ENCODE results near the gene TTC32. TPM values are rescaled to one million over a fixed set of nuclear protein-coding genes. Genes with fewer than 3 reads are reported as not detected.
"Not testable (repeated sequence)": the region's sequence is repeated elsewhere in the genome, so short reads cannot be mapped to it uniquely, and the experiment has no call there.

Gene TTC32
- polyA plus RNA-seq, 3 donors: 5.2 to 14.6 (median 10.6) TPM

DNA sequence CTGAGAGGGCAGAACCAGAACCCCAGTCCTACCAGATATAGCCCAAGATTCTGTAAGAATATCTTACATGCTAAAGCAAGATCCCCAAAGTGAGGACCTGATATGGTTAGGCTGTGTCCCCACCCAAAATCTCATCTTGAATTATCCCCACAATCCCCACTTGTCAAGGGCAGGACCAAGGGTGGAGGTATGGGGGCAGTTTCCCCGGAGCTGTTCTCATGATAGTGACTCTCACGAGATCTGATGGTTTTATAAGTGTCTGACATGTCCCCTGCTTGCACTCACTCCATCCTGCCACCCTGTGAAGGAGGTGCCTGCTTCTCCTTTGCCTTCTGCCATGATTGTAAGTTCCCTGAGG, 19.9 kb downstream of the TTC32 start:
- no peak overlapping the region for H3K27ac ChIP-seq (ENCODE audit: low read depth, low read length)
- 48 to 96% (median 73%) methylated on average over 1 to 2 of the region's 2 CpGs for WGBS, 3 donors

GRCh38 chr2:19881221-19881907, 20.4 kb downstream of the TTC32 start:
- WGBS, 3 donors: 83 to 95% (median 87%) methylated on average over 2 of the region's 2 CpGs
- H3K27ac ChIP-seq (ENCODE audit: low read depth, low read length): no peak overlapping the region

DNA sequence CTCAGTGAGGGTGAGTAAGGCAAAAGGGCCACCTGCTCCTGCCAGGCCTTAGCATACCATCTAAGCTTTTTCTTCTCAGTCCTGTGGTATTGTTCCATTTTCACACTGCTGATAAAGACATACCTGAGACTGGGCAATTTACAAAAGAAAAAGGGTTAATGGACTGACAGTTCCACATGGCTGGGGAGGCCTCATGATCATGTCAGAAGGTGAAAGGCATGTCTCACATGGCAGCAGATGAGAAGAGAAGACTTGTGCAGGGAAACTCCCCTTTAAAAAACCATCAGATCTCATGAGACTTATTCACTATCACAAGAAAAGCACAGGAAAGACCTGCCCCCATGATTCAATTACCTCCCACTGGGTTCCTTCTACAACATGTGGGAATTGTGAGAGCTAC, 21.6 kb downstream of the TTC32 start:
- H3K27ac ChIP-seq (ENCODE audit: low read depth, low read length): not testable (repeated sequence)

DNA sequence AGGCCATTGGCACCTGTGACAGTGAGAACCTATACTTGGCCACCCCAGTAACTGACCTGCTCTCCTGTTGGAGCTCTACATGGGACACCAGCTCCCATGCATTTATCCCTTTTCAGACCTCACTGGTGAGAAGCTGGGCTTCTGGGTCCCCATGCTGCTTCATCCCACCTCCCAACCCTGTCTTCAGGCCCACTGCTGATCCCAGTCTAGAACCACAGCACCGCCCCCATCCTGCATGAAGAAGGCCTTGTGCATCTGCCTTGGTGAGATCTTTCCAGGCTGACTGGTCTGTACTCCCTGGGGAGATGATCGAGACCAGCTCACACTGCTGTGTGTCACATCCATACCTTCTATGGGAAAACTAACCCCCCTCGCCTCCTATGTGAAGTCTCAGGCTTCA, 22.7 kb downstream of the TTC32 start:
- no peak overlapping the region for H3K27ac ChIP-seq (ENCODE audit: low read depth, low read length)
- 75 to 78% (median 76%) methylated on average over 3 of the region's 3 CpGs for WGBS, 3 donors

DNA sequence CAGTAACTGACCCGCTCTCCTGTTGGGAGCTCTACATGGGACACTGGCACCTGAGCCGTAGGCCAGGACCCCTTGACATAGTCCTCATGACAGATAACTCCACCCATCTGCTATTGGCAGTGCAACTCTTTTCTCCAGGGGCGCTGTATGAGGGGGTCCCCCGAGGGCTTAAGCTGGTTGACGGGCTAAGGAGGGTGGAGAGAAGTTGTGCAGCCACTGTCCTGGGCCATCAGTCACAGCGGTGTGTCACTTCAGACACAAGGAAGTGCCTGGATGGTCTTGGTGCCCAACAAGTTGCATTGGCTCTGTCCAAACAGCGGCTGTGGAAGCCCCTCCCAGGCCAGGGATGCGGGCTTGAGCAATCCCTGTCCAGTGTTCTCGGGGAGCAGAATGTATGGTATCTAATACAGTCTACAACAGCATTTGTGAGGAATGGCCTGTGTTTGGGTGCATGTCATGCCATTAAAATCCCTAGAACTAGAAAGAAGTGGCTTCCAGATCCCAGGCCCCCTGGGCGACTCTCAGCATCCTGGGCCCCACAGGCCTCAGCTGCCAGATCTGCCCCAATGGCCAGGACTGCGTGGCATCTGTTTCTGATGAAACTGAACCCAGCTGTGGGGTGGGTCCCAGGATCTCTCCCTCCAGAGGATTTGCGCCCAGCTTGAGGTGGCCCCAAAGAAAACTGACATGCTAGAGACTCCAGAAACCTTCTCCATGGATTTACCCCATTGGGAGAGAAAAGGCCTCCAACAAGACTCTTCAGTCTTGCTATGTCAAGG, 23.3 kb downstream of the TTC32 start:
- WGBS, 3 donors: 95 to 97% (median 96%) methylated on average over 12 of the region's 12 CpGs
- no peak overlapping the region for H3K27ac ChIP-seq (ENCODE audit: low read depth, low read length)

DNA sequence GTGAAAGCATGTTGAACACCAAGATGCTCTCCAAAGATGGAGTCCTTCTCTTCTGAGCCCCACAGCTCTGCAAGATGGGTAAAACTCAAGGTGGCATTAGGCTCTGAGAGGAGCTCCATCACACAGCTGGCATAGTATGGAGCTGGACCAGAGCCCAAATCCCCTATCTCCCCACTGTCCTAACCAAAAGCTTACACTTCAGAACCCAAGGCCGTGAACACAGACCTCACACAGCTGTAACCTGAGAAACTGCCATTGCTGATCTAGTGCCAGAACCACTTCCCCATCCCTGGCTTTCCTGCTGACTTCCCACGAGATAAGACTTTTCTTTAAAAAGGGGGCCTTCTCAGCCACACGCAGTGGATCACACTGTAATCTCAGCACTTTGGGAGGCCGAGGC, 25.0 kb downstream of the TTC32 start:
- H3K27ac ChIP-seq (ENCODE audit: low read depth, low read length): no peak overlapping the region
- 39 to 80% (median 60%) methylated on average over 4 of the region's 4 CpGs for WGBS, 3 donors

- WGBS, 3 donors: 91 to 94% (median 92%) methylated on average over 1 of the region's 1 CpG
Measured at GRCh38 chr2:19875280-19875679, 26.5 kb downstream of the TTC32 start.

DNA sequence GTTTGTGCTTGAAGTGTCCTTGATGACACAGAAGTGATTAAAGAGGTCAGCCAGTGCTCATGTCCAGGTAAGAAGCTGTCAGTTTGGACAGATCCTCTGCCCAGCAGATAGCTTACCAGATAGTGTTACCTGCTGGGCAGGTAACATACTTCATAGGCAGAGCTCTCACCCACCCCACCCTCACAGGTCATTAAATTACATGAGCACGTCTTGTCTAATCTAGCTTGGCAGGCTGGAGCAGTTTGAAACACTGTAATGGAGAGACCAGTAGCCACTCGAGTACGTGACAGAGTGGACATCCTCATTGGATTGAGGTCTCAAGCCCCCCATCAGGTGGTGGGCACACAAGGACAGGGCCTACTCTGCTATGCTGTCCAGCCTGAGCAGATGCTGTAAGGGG, 27.1 kb downstream of the TTC32 start:
- 95 to 98% (median 97%) methylated on average over 3 of the region's 3 CpGs for WGBS, 3 donors
- no peak overlapping the region for H3K27ac ChIP-seq (ENCODE audit: low read depth, low read length)

More at GRCh38 chr2:19875280-19875679, 26.5 kb downstream of the TTC32 start:
- H3K27ac ChIP-seq (ENCODE audit: low read depth, low read length): no peak overlapping the region

- 83 to 87% (median 84%) methylated on average over 5 of the region's 5 CpGs for WGBS, 3 donors
- no peak overlapping the region for H3K27ac ChIP-seq (ENCODE audit: low read depth, low read length)
Measured at GRCh38 chr2:19873014-19873413, 28.8 kb downstream of the TTC32 start.

GRCh38 chr2:19872302-19872701, 29.5 kb downstream of the TTC32 start:
- H3K27ac ChIP-seq (ENCODE audit: low read depth, low read length): no peak overlapping the region
- WGBS, 3 donors: 68 to 83% (median 76%) methylated on average over 3 of the region's 3 CpGs

DNA sequence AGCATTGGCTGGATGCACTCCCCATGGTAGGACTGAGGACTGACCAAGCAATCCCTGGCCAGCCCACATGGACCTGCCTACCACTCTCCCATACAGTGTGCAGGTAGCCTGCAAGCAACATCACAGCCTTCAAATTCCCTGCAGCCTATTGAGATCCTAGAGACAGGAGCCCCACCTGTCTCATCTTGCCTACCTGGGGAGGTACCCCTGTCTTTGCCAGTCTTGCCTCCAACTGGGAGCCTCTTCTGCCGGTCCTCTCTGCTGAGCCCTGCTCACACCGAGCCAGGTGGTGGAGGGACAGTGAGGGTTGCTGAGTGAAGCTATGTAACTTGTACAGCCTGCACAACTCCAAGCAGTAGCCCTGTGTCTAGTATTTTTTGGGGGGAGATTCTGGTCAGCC, 29.9 kb downstream of the TTC32 start:
- 94 to 96% (median 95%) methylated on average over 2 of the region's 2 CpGs for WGBS, 3 donors
- no peak overlapping the region for H3K27ac ChIP-seq (ENCODE audit: low read depth, low read length)

- no peak overlapping the region for H3K27ac ChIP-seq (ENCODE audit: low read depth, low read length)
- WGBS, 3 donors: 76 to 80% (median 78%) methylated on average over 4 of the region's 4 CpGs
Measured at GRCh38 chr2:19870792-19871191, 31.0 kb downstream of the TTC32 start.

- WGBS, 3 donors: 20 to 29% (median 21%) methylated on average over 40 to 52 of the region's 52 CpGs
Measured at GRCh38 chr2:19868701-19869580, 32.8 kb downstream of the TTC32 start.

DNA sequence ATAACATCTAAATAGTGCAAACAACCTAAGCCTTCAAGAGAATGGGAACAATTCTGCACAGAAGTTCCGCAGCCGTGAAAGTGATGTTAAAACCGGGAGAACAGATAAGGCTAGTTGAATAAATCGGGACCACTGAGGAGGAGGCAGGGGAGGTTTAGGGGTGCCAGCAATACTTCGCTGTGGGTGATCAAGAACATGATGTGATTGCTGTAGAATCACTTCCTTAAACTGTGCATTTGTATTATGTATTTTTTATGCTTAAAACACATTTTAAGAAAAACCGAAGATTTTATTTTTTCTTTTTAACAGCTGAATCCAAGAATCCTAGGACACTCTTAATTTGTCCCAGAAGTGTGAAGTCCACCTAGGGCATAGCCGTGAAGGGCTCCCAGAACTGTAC, 33.6 kb downstream of the TTC32 start:
- WGBS, 3 donors: 63 to 74% (median 70%) methylated on average over 7 of the region's 7 CpGs
- no peak overlapping the region for H3K27ac ChIP-seq (ENCODE audit: low read depth, low read length)

More at GRCh38 chr2:19868701-19869580, 32.8 kb downstream of the TTC32 start:
- H3K27ac ChIP-seq (ENCODE audit: low read depth, low read length): no peak overlapping the region

GRCh38 chr2:19866771-19867170, 35.0 kb downstream of the TTC32 start:
- 90 to 96% (median 93%) methylated on average over 2 of the region's 2 CpGs for WGBS, 3 donors

DNA sequence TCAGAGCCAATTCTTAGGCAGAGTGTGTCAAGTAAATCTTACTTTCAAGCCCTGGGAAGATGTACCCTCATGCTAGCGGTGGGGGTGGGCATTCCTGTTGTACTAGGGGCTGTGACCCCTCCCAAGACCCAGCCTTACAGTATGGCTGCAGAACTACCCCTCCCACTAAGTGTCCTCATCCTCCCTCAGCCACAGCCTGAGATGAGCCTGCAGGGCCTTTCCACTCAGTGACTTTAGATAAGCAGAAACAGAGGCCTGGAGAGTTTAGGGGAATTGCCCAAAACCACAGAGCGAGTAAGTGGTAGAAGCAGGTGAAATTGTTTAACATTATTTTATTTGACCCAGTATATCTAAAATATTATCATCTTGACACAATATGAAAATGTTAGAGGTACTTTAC, 36.6 kb downstream of the TTC32 start:
- WGBS, 3 donors: 69 to 93% (median 87%) methylated on average over 2 of the region's 2 CpGs
- no peak overlapping the region for H3K27ac ChIP-seq (ENCODE audit: low read depth, low read length)

More at GRCh38 chr2:19866771-19867170, 35.0 kb downstream of the TTC32 start:
- no peak overlapping the region for H3K27ac ChIP-seq (ENCODE audit: low read depth, low read length)

GRCh38 chr2:19864381-19864780, 37.4 kb downstream of the TTC32 start:
- H3K27ac ChIP-seq (ENCODE audit: low read depth, low read length): no peak overlapping the region
- 56 to 82% (median 81%) methylated on average over 11 of the region's 11 CpGs for WGBS, 3 donors

GRCh38 chr2:19863303-19864041, 38.3 kb downstream of the TTC32 start:
- H3K27ac ChIP-seq (ENCODE audit: low read depth, low read length): no peak overlapping the region
- WGBS, 3 donors: 10 to 25% (median 24%) methylated on average over 33 of the region's 33 CpGs

Data from adipose tissue (tissue), 3 donors.